MG63 (cell line): ENCODE data around the gene MEF2C. TPM values are rescaled to one million over a fixed set of nuclear protein-coding genes. Genes with fewer than 3 reads are reported as not detected.

Experiments used
- DNase-seq: peaks from one replicate; pipeline ENCODE4 v3.0.0-alpha.2; 2020
- H3K27me3 ChIP-seq: fragments of 250-450 bp; sonication (Bioruptor Pico); 2 replicates; pipeline ENCODE4 v1.5.1; 2020; ENCODE audit warnings: mild to moderate bottlenecking, moderate library complexity
- H3K36me3 ChIP-seq: fragments of 250-450 bp; sonication (Bioruptor Pico); 2 replicates; pipeline ENCODE4 v1.5.1; 2020; ENCODE audit warnings: mild to moderate bottlenecking, moderate library complexity
- H3K4me3 ChIP-seq: fragments of 250-450 bp; sonication (Bioruptor Pico); 2 replicates; pipeline ENCODE4 v1.5.1; 2020; ENCODE audit warnings: mild to moderate bottlenecking, moderate library complexity
- H3K9me3 ChIP-seq: fragments of 250-450 bp; sonication (Bioruptor Pico); 2 replicates; pipeline ENCODE4 v1.5.1; 2020; ENCODE audit warnings: mild to moderate bottlenecking, moderate library complexity
- total RNA-seq: library from RNA; depleted of rRNA; stranded (reverse); fragments of >200 nt; shearing (Covaris generic); gene quantifications from 2 replicates; pipeline ENCODE4 v1.2.3, GENCODE V29; 2014; ENCODE audit warnings: low replicate concordance

The MEF2C gene
- total RNA-seq, 1 experiment from 2014 or later, result 9.5 TPM

DNA sequence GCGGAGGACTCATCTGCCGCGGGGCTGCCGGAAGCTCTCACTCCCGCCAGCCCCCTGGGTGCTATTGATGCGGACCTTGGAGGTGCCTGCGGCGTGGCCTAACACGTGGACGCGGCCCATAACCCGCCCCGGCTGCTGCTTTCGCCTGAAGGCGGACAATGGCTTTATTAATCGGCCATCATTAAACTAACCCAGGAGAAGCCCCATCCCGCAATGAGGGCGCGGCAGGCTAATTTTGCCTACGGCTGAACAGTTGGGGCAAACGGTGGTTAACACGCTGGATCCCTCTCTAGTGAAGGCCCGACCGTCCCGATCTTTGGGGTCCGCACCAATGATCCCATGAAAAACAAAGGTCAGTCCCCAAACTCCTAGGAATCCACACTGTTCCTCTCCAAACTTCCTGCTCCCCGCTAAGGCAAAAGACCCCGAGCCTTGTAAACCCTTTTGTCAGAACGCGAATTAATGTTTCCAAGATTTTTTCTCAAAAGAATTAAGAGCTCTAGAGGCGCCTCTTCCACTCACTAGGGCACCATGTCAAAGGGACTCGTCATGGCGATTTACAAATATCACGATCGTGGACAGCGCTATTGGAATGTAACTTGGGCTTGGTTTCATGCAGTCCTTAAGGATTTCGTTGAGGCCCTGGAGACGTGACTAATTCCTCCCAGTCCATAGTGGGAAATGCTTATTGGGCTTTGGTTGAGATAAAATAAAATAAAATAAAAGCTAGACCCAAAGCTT lies 193.1 kb downstream of the MEF2C start:
- H3K4me3 ChIP-seq, result no peak overlapping the region
- no peaks in the 10 kb centered on the region for H3K9me3 ChIP-seq
- no peak for DNase-seq
- H3K27me3 ChIP-seq, result peaks cover 52% of the 10 kb centered on the region
- no peaks in the 10 kb centered on the region for H3K36me3 ChIP-seq

DNA sequence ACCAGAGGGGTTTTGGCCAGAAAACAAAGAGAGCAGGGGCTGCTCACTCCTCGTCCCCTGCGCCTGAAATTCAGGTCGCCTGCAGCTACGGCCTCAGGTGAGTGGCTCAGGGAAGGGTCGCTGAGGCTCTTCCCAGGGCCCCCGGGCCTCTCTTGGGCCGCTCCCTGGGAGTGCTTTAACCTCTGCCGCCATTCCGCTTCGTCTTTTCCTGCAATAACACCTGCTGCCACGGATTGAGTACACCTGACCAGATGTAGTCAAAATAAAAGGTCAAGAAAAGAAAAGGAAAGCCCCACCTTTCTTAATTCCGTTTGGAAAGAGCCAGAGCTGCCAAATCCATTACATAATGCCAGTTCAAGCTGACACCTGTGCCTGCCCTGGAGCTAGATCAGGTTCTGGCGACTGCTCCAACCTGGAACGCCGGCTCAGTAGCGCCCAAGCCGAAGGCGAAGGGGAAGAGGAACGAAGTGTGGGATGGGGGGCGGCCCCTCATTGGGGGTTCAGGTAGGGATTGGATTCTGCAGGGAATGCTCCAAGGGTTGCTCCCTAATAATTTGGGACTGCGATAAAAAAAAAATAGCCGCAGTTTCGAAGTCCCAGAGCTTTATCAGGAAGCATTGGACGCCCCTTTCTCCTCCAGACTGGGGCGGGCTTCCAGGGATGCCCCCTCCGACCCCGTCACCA lies 193.9 kb downstream of the MEF2C start:
- Histone ChIP-seq H3K36me3 (no peaks in the 10 kb centered on the region), H3K4me3 (no peak overlapping the region), H3K27me3 (peaks cover 60% of the 10 kb centered on the region), H3K9me3 (no peaks in the 10 kb centered on the region)
- DNase-seq, result no peak

DNA sequence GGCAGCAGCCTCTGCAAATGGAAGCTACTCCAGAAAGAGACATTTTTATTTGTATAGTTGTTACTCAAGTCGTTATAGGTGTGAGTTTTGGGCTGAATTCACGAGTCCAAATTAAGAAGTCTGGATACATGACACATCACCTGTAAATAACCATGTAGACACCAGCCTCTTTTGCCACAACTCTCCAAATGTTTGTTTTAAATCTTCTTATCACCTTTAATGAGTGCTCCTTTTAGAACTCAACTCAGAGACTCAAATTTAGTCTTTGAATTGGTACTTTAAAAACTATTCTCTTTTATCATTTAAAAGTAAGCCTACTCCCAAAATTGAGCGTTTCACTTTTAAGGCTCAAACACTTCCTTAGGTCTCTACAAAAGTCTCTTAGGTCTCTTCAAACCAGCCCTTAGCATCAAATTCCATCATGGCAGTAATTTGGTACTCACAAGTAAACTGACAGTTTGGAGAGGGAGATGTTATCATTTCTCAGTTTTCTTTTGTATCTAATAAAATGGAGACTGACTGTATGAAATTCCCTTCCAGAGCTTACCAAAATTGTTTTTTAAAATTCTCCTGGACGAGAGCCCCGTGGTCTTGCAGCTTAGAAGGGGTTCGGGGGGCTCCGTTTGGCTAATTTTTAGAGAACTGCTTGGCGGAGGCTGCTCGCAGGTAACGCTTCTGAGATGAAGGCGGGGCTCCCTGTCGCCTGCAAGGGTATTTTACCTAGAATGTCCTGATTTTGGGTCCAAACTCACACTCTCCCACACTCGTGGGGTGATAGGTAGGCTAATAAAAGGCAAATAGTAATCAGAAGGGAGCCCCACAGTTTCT lies 194.6 kb downstream of the MEF2C start:
- no peak overlapping the region for H3K4me3 ChIP-seq
- H3K27me3 ChIP-seq, result peaks cover 61% of the 10 kb centered on the region
- DNase-seq, result no peak
- H3K36me3 ChIP-seq, result no peaks in the 10 kb centered on the region
- no peaks in the 10 kb centered on the region for H3K9me3 ChIP-seq

DNA sequence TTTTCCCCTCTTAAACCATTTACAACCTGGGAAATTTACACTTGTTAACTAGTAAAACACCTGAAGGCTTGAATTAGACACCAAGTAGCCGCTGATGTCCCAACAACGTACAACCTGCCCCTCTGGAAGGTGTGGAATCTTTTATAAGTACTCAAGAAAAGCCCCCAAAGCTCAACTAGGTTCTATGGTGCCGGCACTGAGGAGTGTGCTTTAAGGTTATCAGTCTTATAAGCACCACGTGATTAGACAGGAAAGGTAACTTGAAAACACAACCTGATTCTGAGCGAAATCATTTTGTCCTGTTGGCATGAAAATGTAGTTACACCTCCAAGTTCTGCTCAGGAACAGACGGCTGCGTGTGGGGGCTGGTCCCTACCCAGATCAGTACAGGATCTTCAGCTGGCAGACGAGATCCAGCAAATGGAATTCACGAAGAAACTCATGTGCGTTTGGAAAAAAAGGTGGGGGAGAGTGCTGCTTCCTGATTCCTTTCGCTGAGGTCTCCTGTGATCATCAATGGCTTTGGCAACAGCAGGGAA lies 195.5 kb downstream of the MEF2C start:
- DNase-seq, result no peak
- H3K9me3 ChIP-seq, result no peaks in the 10 kb centered on the region
- H3K27me3 ChIP-seq, result peaks cover 63% of the 10 kb centered on the region
- H3K36me3 ChIP-seq, result no peaks in the 10 kb centered on the region
- H3K4me3 ChIP-seq, result no peak overlapping the region

DNA sequence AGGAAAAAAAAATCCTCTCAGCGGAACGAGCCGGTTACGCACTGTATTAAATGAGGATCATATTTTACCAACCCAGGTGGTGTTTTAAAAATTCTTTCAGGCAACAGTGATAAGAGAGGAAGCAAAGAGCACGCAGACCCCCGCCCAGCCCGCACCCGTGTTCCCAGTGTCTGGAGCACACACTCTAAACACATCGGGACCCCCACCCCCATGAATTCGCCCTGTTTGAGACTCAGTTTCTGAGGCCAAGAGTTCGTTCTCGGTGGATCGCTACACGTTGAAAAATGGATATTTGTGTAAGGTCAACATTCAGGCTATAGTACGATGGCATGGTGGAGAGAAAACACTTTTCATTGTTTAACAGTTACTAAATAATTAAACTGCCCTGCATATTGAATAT lies 196.3 kb downstream of the MEF2C start:
- Histone ChIP-seq H3K9me3 (no peaks in the 10 kb centered on the region), H3K4me3 (no peak overlapping the region), H3K27me3 (peaks cover 63% of the 10 kb centered on the region), H3K36me3 (no peaks in the 10 kb centered on the region)
- no peak for DNase-seq

DNA sequence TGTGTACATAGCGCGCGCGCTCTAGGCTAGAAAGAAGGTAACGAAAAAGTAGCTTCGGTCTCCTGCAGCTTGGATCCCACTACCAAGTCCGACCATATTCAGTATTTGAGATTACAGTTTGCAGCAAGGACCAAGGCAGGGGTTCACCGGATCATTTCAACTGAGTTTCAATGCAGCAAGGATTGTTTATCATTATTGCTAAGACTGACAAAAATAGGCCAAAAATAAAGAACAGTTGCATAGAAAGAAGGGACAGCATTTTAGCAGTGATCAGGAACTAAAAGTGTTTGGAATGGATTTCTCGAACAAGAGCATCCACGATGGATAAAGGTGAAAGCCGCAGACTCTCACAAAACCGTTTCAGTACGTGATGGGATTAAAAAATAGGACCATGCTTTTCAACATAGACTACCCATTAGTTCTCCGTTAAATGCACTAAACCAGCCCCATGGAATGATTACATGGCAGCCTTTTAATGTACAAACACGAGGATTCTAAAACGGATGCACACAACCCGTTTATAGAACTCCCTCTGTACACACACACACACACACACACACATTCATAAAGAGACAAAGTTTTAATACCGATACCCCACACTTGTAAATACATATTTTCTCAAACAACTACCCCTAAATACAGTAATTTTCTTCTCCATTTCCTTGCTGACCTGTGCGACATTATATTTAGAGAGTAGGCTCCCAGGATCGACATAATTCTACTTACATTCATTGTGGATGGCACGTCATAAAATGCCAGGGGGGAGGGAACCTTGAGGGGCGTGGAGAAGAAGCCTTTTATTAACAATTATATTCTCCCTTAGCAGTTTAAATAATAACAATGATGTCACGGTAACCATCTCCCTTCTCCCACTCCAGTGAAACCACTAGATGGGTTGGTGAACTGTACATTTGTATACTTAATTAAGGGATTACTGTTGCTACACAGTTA lies 197.1 kb downstream of the MEF2C start:
- Histone ChIP-seq H3K4me3 (no peak overlapping the region), H3K27me3 (peaks cover 62% of the 10 kb centered on the region), H3K9me3 (no peaks in the 10 kb centered on the region), H3K36me3 (no peaks in the 10 kb centered on the region)
- DNase-seq, result no peak

DNA sequence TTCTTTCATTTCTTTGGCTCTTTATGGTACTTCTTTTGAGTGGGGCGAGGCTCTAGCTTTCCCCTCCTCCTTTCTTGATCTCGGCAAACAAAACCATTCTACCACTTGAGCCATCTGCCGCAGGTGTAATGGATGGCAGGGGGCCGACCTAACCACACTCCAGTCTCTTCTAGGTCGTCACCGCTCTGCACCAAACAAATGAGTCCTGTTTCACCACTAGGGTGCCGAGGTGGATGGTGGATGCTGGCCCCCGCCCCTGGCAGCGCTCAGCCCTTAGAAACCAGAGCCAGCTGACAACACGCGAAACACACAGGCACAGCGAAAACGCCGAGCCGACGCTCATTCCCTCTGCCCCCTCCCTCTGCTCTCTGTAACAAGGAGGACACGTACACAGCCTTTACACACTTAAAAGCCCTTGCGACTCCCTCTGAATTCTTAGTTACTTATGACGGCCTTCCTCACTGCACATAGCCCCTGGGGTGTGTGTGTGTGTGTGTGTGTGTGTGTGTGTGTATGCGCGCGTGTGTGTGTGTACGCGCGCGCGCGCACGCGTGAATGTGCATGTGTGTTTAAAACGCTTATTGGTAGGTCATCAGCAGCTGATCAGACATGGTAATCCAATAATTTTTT lies 199.4 kb downstream of the MEF2C start:
- no peaks in the 10 kb centered on the region for H3K36me3 ChIP-seq
- H3K9me3 ChIP-seq, result no peaks in the 10 kb centered on the region
- DNase-seq, result peak; percentile 60
- peak overlapping the region; percentile 32 for H3K4me3 ChIP-seq
- peaks cover 43% of the 10 kb centered on the region for H3K27me3 ChIP-seq

DNA sequence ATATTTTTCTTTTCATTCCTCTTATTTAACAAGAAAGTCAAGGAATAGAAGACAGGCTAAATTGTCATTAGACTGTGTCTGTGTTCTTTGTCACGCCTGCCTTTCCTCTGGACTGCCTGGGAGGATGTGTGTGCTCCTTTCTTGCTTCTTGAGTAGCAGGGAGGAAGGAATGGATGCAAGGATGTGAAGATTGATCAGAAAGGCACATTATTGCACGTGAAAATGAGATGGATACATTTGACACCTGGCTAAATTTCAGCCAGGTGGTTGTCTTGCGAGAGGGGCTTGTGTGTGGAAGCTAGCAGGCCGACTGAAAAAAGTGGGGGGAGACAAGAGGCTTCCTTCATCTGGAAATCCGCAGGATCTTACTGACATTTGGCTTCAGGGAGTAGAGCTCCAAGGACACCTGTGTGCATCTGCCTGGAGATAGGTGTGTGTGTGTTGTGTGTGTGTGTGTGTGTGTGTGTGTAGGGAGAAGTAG lies 200.1 kb downstream of the MEF2C start:
- Histone ChIP-seq H3K4me3 (no peak overlapping the region), H3K9me3 (no peaks in the 10 kb centered on the region), H3K27me3 (peaks cover 38% of the 10 kb centered on the region), H3K36me3 (no peaks in the 10 kb centered on the region)
- no peak for DNase-seq

DNA sequence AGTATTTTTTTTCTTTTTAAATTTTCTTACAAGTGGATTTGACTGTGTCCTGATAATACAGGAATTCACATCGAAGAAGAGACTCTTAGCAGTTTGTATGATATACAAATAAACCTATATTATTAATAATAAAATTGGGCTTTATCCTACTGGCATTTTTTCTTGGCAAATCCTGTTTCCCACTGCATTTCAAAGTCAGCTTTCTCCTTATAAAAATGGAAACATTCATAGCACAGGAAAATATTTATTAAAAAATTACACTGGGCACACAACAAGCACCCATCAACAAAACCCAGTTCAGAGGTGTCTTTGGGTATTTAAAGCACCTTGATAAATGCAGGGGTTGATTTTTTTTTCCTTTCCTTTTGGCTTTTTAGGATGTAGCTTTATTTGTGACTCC lies 200.9 kb downstream of the MEF2C start:
- Histone ChIP-seq H3K9me3 (no peaks in the 10 kb centered on the region), H3K36me3 (no peaks in the 10 kb centered on the region), H3K27me3 (peaks cover 30% of the 10 kb centered on the region), H3K4me3 (no peak overlapping the region)
- DNase-seq, result no peak

DNA sequence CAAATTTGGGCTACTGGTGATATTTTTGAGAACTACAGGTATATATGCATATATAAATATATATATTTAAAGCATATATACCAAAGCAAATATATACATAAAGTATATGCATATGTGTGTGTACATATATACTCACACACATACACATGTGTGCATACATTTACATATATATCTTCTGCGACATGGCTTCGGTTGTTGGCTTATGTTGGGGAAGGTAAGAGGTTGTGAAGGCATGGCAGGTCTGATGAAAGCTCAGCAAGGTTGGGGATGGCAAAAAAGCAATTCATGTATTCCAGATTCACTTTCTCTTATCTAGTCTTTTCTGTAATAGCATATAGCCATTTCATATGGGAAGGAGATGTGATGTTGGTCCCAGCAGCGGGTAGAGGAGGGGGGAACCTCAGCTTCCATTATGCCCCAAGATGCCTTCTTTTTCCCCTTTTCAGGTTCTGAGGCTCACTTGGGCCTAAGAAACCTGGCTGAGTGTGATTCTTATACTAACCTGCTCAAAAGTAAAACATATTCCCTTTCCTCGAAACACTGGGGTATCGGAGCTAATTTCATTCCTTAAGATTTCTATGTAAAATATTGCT lies 201.7 kb downstream of the MEF2C start:
- Histone ChIP-seq H3K4me3 (no peak overlapping the region), H3K27me3 (peaks cover 25% of the 10 kb centered on the region), H3K36me3 (no peaks in the 10 kb centered on the region), H3K9me3 (no peaks in the 10 kb centered on the region)
- DNase-seq, result no peak

DNA sequence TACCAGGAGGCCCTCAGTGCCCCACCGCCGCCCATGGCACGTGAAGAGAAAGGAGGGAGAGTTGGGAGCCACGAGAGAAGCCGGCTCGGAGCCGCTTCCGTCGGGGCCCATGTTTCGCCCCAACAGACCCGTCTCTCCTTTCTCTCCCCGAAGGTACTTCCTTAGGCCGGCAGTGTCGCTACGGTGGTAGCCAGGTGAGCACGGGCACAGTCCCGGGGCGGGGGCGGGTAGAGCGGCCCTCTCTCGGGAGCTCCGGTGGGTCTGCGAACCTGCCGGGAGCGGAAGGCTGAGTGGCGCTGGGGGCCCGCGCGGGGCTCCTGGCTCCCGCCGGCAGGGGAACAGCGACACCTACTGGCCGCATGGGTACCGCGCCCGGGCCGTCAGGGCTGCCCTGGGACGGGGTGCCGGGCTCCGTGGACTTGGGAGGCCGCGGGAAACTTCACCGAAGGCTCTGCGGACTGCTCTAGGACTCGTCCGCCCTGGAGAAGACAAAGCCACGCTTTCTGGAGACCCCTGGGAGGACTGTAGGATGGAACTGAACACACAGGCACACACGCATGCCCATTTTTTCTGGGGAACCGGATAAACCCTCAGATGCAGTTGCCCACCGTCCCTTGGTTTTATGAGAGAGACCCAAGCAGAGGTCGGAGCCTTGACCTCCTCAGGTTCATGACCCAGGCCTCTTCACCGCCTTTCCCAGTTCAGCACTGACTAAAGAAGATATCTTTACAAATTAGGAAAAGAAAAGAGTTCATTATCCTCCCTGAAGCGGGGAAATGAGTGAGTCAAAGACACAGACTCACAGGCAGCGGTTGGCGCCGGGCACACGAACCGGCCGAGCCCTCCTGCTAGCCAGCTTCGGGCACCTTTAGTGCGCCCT lies 202.5 kb downstream of the MEF2C start:
- Histone ChIP-seq H3K9me3 (no peaks in the 10 kb centered on the region), H3K4me3 (peak overlapping the region; percentile 69), H3K36me3 (no peaks in the 10 kb centered on the region), H3K27me3 (peaks cover 17% of the 10 kb centered on the region)
- DNase-seq, result peak; percentile 85

DNA sequence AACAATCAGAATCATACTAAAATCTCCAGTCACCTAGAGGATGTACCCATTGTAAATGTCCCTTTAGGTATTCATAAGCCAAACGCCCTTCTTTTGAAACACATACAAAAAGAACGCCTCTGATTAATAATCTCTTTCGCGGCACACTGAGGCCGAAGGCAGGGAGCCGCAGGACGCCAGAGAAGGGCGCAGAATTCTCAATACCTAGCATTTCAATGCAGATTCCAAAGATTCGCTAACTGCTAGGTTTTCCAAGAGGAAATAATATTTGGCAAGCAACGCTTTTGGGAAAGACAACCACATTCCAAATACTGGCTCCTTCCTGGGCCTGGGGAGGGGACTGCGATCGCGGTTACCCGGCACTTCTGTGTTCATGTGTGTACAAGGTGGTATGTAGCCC lies 203.3 kb downstream of the MEF2C start:
- H3K9me3 ChIP-seq, result no peaks in the 10 kb centered on the region
- DNase-seq, result peak; percentile 30
- H3K36me3 ChIP-seq, result no peaks in the 10 kb centered on the region
- H3K27me3 ChIP-seq, result peaks cover 8% of the 10 kb centered on the region; the same call in 1 of the 2 replicates
- peak overlapping the region; percentile 69 for H3K4me3 ChIP-seq

DNA sequence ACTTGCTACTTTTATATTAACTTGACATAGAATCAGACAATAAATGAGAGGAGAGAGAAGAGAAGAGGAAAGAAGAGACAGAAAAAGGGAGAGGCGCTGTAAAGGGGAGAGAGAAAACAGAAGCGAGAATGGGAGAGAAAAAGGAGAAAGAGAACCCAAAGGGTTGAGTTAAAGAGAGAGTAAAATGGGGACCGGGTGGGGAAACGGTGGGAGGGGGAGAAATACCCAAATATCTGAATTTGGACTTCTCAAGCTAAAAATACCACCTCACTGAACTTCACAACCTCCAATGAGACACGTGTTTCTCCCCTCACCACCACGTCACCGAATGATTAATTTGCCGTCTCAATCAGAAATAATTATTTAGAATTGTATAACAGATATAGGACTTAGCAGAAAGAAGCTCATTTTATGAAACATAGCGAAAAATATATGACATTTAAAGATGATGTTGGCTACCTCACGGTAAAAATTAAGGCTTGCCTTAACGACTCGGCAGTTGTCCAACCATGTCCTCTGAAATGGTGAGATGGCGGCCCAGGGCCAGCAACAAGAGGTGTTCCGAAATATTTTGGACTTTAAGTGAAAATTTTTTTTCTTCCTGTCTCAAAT lies 204.1 kb downstream of the MEF2C start:
- H3K27me3 ChIP-seq, result peaks cover 2% of the 10 kb centered on the region; the same call in 1 of the 2 replicates
- no peaks in the 10 kb centered on the region for H3K9me3 ChIP-seq
- H3K36me3 ChIP-seq, result no peaks in the 10 kb centered on the region
- peak overlapping the region; percentile 69 for H3K4me3 ChIP-seq
- DNase-seq, result no peak
